Fibroblast of gingiva (primary cell): ENCODE results near the gene HES7.
"Not testable (repeated sequence)": the region's sequence is repeated elsewhere in the genome, so short reads cannot be mapped to it uniquely, and the experiment has no call there.

ENCODE experiments used
- DNase-seq: peaks from one replicate; pipeline ENCODE4 v3.0.0-alpha.2; 2011; ENCODE audit warnings: low read depth

Gene HES7

GRCh38 chr17:8122422-8122923 is 1.4 kb downstream of the HES7 start:
- peak; percentile 51 for DNase-seq

- DNase-seq, result peak; percentile 61
Measured at GRCh38 chr17:8121681-8122421, 2.1 kb downstream of the HES7 start.

- no peak for DNase-seq
Measured at GRCh38 chr17:8121407-8121680, 2.6 kb downstream of the HES7 start.

GRCh38 chr17:8120520-8121406 is 3.1 kb downstream of the HES7 start:
- DNase-seq, result peak; percentile 69

- DNase-seq, result peak; percentile 90
Measured at GRCh38 chr17:8119581-8120519, 4.1 kb downstream of the HES7 start.

GRCh38 chr17:8118769-8119580 is 4.9 kb downstream of the HES7 start:
- peak; percentile 72 for DNase-seq

- DNase-seq, result no peak
Measured at GRCh38 chr17:8117980-8118768, 5.7 kb downstream of the HES7 start, which contains the start of gene ALOXE3. TSS of gene ALOXE3 (minus strand) at chr17:8118514. CDS start at chr17:8117990, 524 bp downstream.

GRCh38 chr17:8117367-8117979 is 6.4 kb downstream of the HES7 start:
- no peak for DNase-seq

GRCh38 chr17:8116776-8117175 is 7.1 kb downstream of the HES7 start:
- no peak for DNase-seq

- no peak for DNase-seq
Measured at GRCh38 chr17:8110907-8111306, 13.0 kb downstream of the HES7 start.

GRCh38 chr17:8110456-8110804 is 13.5 kb downstream of the HES7 start:
- no peak for DNase-seq

- DNase-seq, result no peak
Measured at GRCh38 chr17:8109661-8110455, 14.0 kb downstream of the HES7 start.

- DNase-seq, result no peak
Measured at GRCh38 chr17:8108972-8109660, 14.8 kb downstream of the HES7 start.

- DNase-seq, result not testable (repeated sequence)
Measured at GRCh38 chr17:8106980-8107379, 16.9 kb downstream of the HES7 start.

GRCh38 chr17:8105957-8106398 is 17.9 kb downstream of the HES7 start:
- DNase-seq, result no peak

- no peak for DNase-seq
Measured at GRCh38 chr17:8104911-8105310, 19.0 kb downstream of the HES7 start.

GRCh38 chr17:8103549-8103948 is 20.4 kb downstream of the HES7 start:
- DNase-seq, result no peak

- DNase-seq, result no peak
Measured at GRCh38 chr17:8101721-8102120, 22.2 kb downstream of the HES7 start.
